Chondrocyte (in vitro differentiated cells): Measurements from ENCODE around the gene GSKIP. TPM values are rescaled to one million over a fixed set of nuclear protein-coding genes. Genes with fewer than 3 reads are reported as not detected.

Experiments used
- DNase-seq: peaks from one replicate; pipeline ENCODE4 v3.0.0; 2021; ENCODE audit warnings: mixed read lengths, low spot score
- H3K27ac Mint-ChIP-seq: one replicate; pipeline ENCODE4 v1.8.0; 2021; ENCODE audit warnings: mild to moderate bottlenecking, moderate library complexity, mixed read lengths; ENCODE audit not compliant: unreplicated experiment
- H3K27me3 Mint-ChIP-seq: 2 replicates; pipeline ENCODE4 v1.8.0; 2021; ENCODE audit warnings: low read depth, mixed read lengths
- H3K36me3 Mint-ChIP-seq: 2 replicates; pipeline ENCODE4 v1.8.0; 2021; ENCODE audit warnings: low read depth, mixed read lengths
- H3K4me1 Mint-ChIP-seq: 2 replicates; pipeline ENCODE4 v1.8.0; 2021; ENCODE audit warnings: low read depth, mild to moderate bottlenecking, mixed read lengths
- H3K4me3 Mint-ChIP-seq: one replicate; pipeline ENCODE4 v1.8.0; 2021; ENCODE audit warnings: mild to moderate bottlenecking, moderate library complexity, mixed read lengths; ENCODE audit not compliant: unreplicated experiment
- H3K9me3 Mint-ChIP-seq: 2 replicates; pipeline ENCODE4 v1.8.0; 2021; ENCODE audit warnings: low read depth, mixed read lengths
- CTCF ChIP-seq: fragments of 200-600 bp; sonication (generic); IDR thresholded peaks from 2 replicates; pipeline ENCODE4 v1.5.0; 2021; ENCODE audit warnings: antibody characterized with exemption, mild to moderate bottlenecking, moderate library complexity
- total RNA-seq: library from RNA; stranded (reverse); gene quantifications from 3 replicates; pipeline ENCODE4 v1.2.1, GENCODE V29; 2021

Gene GSKIP
- total RNA-seq, 1 donor from 2014 or later: 22.4 TPM

GRCh38 chr14:96352708-96353107 is 10.6 kb upstream of the GSKIP start:
- no peak overlapping the region for H3K4me3 Mint-ChIP-seq
- DNase-seq: no peak
- H3K9me3 Mint-ChIP-seq: peaks cover 3% of the 10 kb centered on the region
- no peaks in the 10 kb centered on the region for H3K36me3 Mint-ChIP-seq
- no peaks in the 10 kb centered on the region for H3K27me3 Mint-ChIP-seq
- no peak for TF ChIP-seq CTCF
- H3K4me1 Mint-ChIP-seq: peaks cover 8% of the 10 kb centered on the region
- H3K27ac Mint-ChIP-seq: no peak overlapping the region

DNA sequence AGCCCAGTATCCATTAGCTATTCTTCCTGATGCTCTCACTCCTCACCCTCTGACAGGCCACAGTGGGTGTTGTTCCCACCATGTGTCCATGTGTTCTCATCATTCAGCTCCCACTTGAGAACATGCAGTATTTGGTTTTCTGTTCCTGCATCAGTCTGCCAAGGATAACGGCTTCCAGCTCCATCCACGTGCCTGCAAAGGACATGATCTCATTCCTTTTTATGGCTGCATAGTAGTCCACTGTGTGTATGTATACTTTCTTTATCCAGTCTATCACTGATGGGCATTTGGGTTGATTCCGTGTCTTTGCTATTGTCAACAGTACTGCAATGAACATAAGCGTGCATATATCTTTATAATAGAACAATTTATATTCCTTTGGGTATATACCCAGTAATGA is 9.1 kb upstream of the GSKIP start:
- no peak for DNase-seq
- Mint-ChIP-seq H3K4me1 (peaks cover 7% of the 10 kb centered on the region), H3K4me3 (no peak overlapping the region), H3K36me3 (no peaks in the 10 kb centered on the region), H3K27me3 (no peaks in the 10 kb centered on the region), H3K9me3 (peaks cover 3% of the 10 kb centered on the region), H3K27ac (no peak overlapping the region)
- no peak for TF ChIP-seq CTCF

- no peak for DNase-seq
- peak; percentile 10 for TF ChIP-seq CTCF
- Mint-ChIP-seq H3K27ac (no peak overlapping the region), H3K4me1 (peaks cover 26% of the 10 kb centered on the region), H3K4me3 (no peak overlapping the region), H3K36me3 (no peaks in the 10 kb centered on the region), H3K27me3 (no peaks in the 10 kb centered on the region), H3K9me3 (peaks cover 3% of the 10 kb centered on the region)
Observed at GRCh38 chr14:96357216-96357615, 6.1 kb upstream of the GSKIP start.

DNA sequence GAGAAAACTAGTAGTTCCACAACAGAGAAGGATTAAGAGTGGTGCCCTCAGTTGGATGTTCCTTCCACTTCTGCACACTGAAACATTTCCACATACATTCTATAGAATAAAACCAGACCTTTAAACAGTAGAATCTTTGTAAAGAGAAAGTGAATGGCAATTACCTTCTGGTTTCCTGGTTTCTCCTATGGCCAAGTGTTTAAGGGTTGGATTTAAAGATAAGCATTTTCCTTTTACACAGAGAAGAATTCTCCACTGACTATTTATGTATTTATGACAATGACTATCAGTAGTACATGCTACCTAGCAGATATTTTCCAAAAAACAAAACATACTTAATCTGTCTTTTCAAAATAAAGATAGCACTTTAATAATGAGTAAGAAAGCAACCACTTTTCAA is 3.4 kb upstream of the GSKIP start:
- Mint-ChIP-seq H3K4me1 (peaks cover 38% of the 10 kb centered on the region), H3K36me3 (no peaks in the 10 kb centered on the region), H3K9me3 (no peaks in the 10 kb centered on the region), H3K27ac (no peak overlapping the region), H3K27me3 (no peaks in the 10 kb centered on the region), H3K4me3 (no peak overlapping the region)
- DNase-seq: no peak
- TF ChIP-seq CTCF: no peak

- Mint-ChIP-seq H3K4me1 (peaks cover 41% of the 10 kb centered on the region), H3K4me3 (peak overlapping the region; percentile 92), H3K9me3 (no peaks in the 10 kb centered on the region), H3K27me3 (no peaks in the 10 kb centered on the region), H3K27ac (peak overlapping the region; percentile 92), H3K36me3 (no peaks in the 10 kb centered on the region)
- no peak for DNase-seq
- no peak for TF ChIP-seq CTCF
Observed at GRCh38 chr14:96362071-96362964, 1.0 kb upstream of the GSKIP start.
